ENCODE data around the gene SLC6A17. TPM values are rescaled to one million over a fixed set of nuclear protein-coding genes. Genes with fewer than 3 reads are reported as not detected.

The SLC6A17 gene
- total RNA-seq, 2 donors from 2014 or later: 0.07 TPM; not detected in 1

DNA sequence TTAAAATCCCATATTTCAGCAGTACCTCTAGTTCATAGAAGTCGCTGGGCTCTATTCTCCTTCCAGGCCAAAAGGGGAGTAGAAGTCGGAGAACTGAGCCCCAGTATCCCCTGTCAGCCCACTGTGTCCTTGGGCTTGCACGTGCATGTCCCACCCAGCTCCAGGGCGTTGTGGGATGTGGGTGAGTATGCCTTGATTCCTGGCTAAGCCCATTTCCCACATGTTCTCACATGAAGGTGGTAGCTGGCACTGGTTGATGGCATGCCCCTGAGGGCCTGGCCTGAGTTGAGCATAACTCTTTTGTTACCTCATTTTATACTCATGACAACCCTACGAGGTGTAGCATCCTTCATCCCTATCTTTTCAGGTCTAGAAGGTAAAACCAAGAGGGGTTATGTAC lies 8.0 kb downstream of the SLC6A17 start:
- Mint-ChIP-seq H3K4me1 (no peaks in the 10 kb centered on the region), H3K4me3 (no peak overlapping the region), H3K27ac (no peak overlapping the region), H3K9me3 (no peaks in the 10 kb centered on the region), H3K36me3 (ENCODE audit: low read depth) (no peaks in the 10 kb centered on the region), H3K27me3 (ENCODE audit: insufficient read depth) (peaks cover 56% of the 10 kb centered on the region)
- 78 to 82% methylated on average over 5 of the region's 5 CpGs for WGBS, 2 experiments (ENCODE audit: insufficient coverage in 1 of 2, insufficient read length in 1 of 2)
- Histone ChIP-seq H3K4me1 (ENCODE audit: control insufficient read depth, insufficient read depth, low read length) (no peaks in the 10 kb centered on the region), H3K27me3 (ENCODE audit: control insufficient read depth, insufficient read depth, low read length, poor library complexity, severe bottlenecking) (peaks cover 54% of the 10 kb centered on the region), H3K9me3 (ENCODE audit: control insufficient read depth, low read length) (no peaks in the 10 kb centered on the region), H3K9ac (ENCODE audit: extremely low read depth, low read length, poor library complexity, severe bottlenecking) (no peak overlapping the region), H3K36me3 (ENCODE audit: control insufficient read depth, insufficient read depth, low read length) (no peaks in the 10 kb centered on the region), H3K4me3 (ENCODE audit: low read length) (no peak overlapping the region), H3K27ac (ENCODE audit: low read depth, low read length) (no peak overlapping the region)
- TF ChIP-seq, protein P1, sequence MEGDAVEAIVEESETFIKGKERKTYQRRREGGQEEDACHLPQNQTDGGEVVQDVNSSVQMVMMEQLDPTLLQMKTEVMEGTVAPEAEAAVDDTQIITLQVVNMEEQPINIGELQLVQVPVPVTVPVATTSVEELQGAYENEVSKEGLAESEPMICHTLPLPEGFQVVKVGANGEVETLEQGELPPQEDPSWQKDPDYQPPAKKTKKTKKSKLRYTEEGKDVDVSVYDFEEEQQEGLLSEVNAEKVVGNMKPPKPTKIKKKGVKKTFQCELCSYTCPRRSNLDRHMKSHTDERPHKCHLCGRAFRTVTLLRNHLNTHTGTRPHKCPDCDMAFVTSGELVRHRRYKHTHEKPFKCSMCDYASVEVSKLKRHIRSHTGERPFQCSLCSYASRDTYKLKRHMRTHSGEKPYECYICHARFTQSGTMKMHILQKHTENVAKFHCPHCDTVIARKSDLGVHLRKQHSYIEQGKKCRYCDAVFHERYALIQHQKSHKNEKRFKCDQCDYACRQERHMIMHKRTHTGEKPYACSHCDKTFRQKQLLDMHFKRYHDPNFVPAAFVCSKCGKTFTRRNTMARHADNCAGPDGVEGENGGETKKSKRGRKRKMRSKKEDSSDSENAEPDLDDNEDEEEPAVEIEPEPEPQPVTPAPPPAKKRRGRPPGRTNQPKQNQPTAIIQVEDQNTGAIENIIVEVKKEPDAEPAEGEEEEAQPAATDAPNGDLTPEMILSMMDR (conservative IDR thresholded peaks at IDR 0.05): no peak
- no peak for DNase-seq

DNA sequence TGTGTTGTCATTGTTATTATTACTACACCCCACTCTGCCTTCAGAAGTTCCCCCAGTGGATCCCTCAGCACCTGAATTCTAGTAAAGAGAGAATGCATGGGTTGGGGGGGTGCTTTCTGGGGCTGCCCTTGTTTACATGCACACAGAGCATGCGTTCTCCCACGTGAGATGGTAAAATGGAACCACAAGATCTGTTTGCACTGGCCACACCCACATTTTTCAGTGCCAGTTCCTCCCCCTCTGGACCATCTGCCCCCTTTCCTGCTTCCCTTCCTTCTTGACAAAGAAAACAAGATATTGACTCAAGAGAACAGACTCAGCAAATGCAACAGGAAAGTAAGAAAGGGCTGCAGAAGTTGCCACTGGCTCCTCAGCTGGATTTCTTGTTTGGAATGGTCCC lies 8.9 kb downstream of the SLC6A17 start:
- Mint-ChIP-seq H3K27me3 (ENCODE audit: insufficient read depth) (peaks cover 47% of the 10 kb centered on the region), H3K27ac (no peak overlapping the region), H3K9me3 (no peaks in the 10 kb centered on the region), H3K4me3 (no peak overlapping the region), H3K4me1 (no peaks in the 10 kb centered on the region), H3K36me3 (ENCODE audit: low read depth) (no peaks in the 10 kb centered on the region)
- Histone ChIP-seq H3K9me3 (ENCODE audit: control insufficient read depth, low read length) (no peaks in the 10 kb centered on the region), H3K4me1 (ENCODE audit: control insufficient read depth, insufficient read depth, low read length) (no peaks in the 10 kb centered on the region), H3K27ac (ENCODE audit: low read depth, low read length) (no peak overlapping the region), H3K36me3 (ENCODE audit: control insufficient read depth, insufficient read depth, low read length) (no peaks in the 10 kb centered on the region), H3K4me3 (ENCODE audit: low read length) (no peak overlapping the region), H3K27me3 (ENCODE audit: control insufficient read depth, insufficient read depth, low read length, poor library complexity, severe bottlenecking) (peaks cover 45% of the 10 kb centered on the region), H3K9ac (ENCODE audit: extremely low read depth, low read length, poor library complexity, severe bottlenecking) (no peak overlapping the region)
- no peak for DNase-seq
- TF ChIP-seq, protein P1 (conservative IDR thresholded peaks at IDR 0.05): no peak
- WGBS, 2 experiments (ENCODE audit: insufficient coverage in 1 of 2, insufficient read length in 1 of 2): 68 to 88% methylated on average over 2 of the region's 2 CpGs

DNA sequence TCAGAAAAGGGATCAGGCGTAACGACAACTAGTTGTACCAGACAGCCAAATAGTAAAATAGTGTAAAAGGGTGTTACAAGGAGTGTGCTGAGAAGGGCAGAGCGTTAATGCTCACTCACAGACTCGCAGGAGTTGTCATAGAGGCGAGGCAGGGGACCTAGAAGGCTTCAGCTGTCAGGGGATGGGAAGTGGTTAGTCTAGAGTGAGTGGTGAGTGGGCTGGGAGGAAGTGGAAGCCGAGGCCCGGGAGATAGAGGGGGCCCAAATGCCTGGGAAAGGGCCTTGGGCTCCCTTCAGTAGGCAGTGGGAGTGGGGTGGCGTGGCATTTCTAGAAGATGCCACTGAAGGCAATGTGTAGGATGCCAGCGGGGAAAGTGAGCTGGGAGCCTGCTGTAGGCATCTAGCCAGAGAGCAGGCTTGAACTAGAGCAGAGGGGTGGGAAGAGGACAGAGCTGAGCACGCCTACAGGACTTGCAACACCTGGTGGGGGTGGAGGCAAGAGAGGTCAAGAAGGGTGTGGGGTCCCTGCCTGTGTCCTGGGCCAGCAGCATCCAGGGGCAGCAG lies 10.3 kb downstream of the SLC6A17 start:
- DNase-seq: no peak
- Mint-ChIP-seq H3K27me3 (ENCODE audit: insufficient read depth) (peaks cover 32% of the 10 kb centered on the region), H3K9me3 (no peaks in the 10 kb centered on the region)

More for the DNA sequence above, 10.3 kb downstream of the SLC6A17 start:
- H3K27me3 ChIP-seq (ENCODE audit: control insufficient read depth, insufficient read depth, low read length, poor library complexity, severe bottlenecking): peaks cover 31% of the 10 kb centered on the region
- Mint-ChIP-seq H3K27ac (no peak overlapping the region), H3K4me3 (no peak overlapping the region), H3K4me1 (no peaks in the 10 kb centered on the region), H3K36me3 (ENCODE audit: low read depth) (no peaks in the 10 kb centered on the region)
- no peaks in the 10 kb centered on the region for H3K9me3 ChIP-seq (ENCODE audit: control insufficient read depth, low read length)
- no peak overlapping the region for H3K4me3 ChIP-seq (ENCODE audit: low read length)
- H3K27ac ChIP-seq (ENCODE audit: low read depth, low read length): no peak overlapping the region
- no peak overlapping the region for H3K9ac ChIP-seq (ENCODE audit: extremely low read depth, low read length, poor library complexity, severe bottlenecking)
- H3K4me1 ChIP-seq (ENCODE audit: control insufficient read depth, insufficient read depth, low read length): no peaks in the 10 kb centered on the region
- TF ChIP-seq, protein P1 (conservative IDR thresholded peaks at IDR 0.05): no peak
- H3K36me3 ChIP-seq (ENCODE audit: control insufficient read depth, insufficient read depth, low read length): no peaks in the 10 kb centered on the region
- 78 to 94% methylated on average over 8 to 10 of the region's 10 CpGs for WGBS, 2 experiments (ENCODE audit: insufficient coverage in 1 of 2, insufficient read length in 1 of 2)

Data from endodermal cell (in vitro differentiated cells).